ENCODE data around the gene DCAF6.

DCAF6 gene

GRCh38 chr1:167966050-167966449, 29.6 kb downstream of the DCAF6 start:
- Histone ChIP-seq H3K27ac (ENCODE audit: low read length) (no peak overlapping the region), H3K4me3 (ENCODE audit: low read depth in 1 of 2, low read length in 2 of 2) (no peak overlapping the region), H2AFZ (ENCODE audit: low read depth, low read length) (no peak overlapping the region), H3K4me1 (ENCODE audit: insufficient read depth, low read length) (no peaks in the 10 kb centered on the region), H3K79me2 (ENCODE audit: insufficient read depth, low read length) (peaks cover 39% of the 10 kb centered on the region), H3K4me2 (ENCODE audit: insufficient read depth, low read length) (no peak overlapping the region), H3K27me3 (ENCODE audit: insufficient read depth, low read length, poor library complexity) (no peaks in the 10 kb centered on the region), H3K9ac (ENCODE audit: low read depth, low read length) (no peak overlapping the region), H3K36me3 (ENCODE audit: insufficient read depth, low read length) (peaks cover 19% of the 10 kb centered on the region; the same call in 1 of the 2 replicates), H4K20me1 (ENCODE audit: insufficient read depth, low read length) (no peaks in the 10 kb centered on the region), H3K9me3 (ENCODE audit: insufficient read depth, low read length, severe bottlenecking) (no peaks in the 10 kb centered on the region)
- TF ChIP-seq CTCF (IDR thresholded peaks at IDR 0.05; ENCODE audit: borderline replicate concordance, extremely low read depth, low read length, poor library complexity, severe bottlenecking) (no peak), EZH2 (IDR thresholded peaks at IDR 0.05; ENCODE audit: borderline replicate concordance, low read depth, low read length, severe bottlenecking) (no peak)
- DNase-seq (no peak), ATAC-seq (ENCODE audit: insufficient read depth, low read depth) (no peak)

GRCh38 chr1:167968569-167968968, 32.1 kb downstream of the DCAF6 start:
- Histone ChIP-seq H3K4me2 (ENCODE audit: insufficient read depth, low read length) (no peak overlapping the region), H3K4me1 (ENCODE audit: insufficient read depth, low read length) (no peaks in the 10 kb centered on the region), H3K9ac (ENCODE audit: low read depth, low read length) (no peak overlapping the region), H4K20me1 (ENCODE audit: insufficient read depth, low read length) (no peaks in the 10 kb centered on the region), H2AFZ (ENCODE audit: low read depth, low read length) (no peak overlapping the region), H3K9me3 (ENCODE audit: insufficient read depth, low read length, severe bottlenecking) (no peaks in the 10 kb centered on the region), H3K79me2 (ENCODE audit: insufficient read depth, low read length) (peaks cover 20% of the 10 kb centered on the region), H3K4me3 (ENCODE audit: low read depth in 1 of 2, low read length in 2 of 2) (no peak overlapping the region), H3K27ac (ENCODE audit: low read length) (no peak overlapping the region), H3K27me3 (ENCODE audit: insufficient read depth, low read length, poor library complexity) (no peaks in the 10 kb centered on the region), H3K36me3 (ENCODE audit: insufficient read depth, low read length) (peaks cover 30% of the 10 kb centered on the region)
- ATAC-seq (ENCODE audit: insufficient read depth, low read depth) (no peak), DNase-seq (no peak)
- no peak for TF ChIP-seq CTCF (IDR thresholded peaks at IDR 0.05; ENCODE audit: borderline replicate concordance, extremely low read depth, low read length, poor library complexity, severe bottlenecking)
- TF ChIP-seq EZH2 (IDR thresholded peaks at IDR 0.05; ENCODE audit: borderline replicate concordance, low read depth, low read length, severe bottlenecking) = no peak

GRCh38 chr1:167973832-167974231, 37.3 kb downstream of the DCAF6 start:
- Histone ChIP-seq H3K9me3 (ENCODE audit: insufficient read depth, low read length, severe bottlenecking) (no peaks in the 10 kb centered on the region), H4K20me1 (ENCODE audit: insufficient read depth, low read length) (no peaks in the 10 kb centered on the region), H3K27ac (ENCODE audit: low read length) (no peak overlapping the region), H3K4me1 (ENCODE audit: insufficient read depth, low read length) (no peaks in the 10 kb centered on the region), H3K9ac (ENCODE audit: low read depth, low read length) (no peak overlapping the region), H3K79me2 (ENCODE audit: insufficient read depth, low read length) (no peaks in the 10 kb centered on the region), H3K36me3 (ENCODE audit: insufficient read depth, low read length) (peaks cover 38% of the 10 kb centered on the region), H3K4me3 (ENCODE audit: low read depth in 1 of 2, low read length in 2 of 2) (no peak overlapping the region), H3K27me3 (ENCODE audit: insufficient read depth, low read length, poor library complexity) (no peaks in the 10 kb centered on the region), H3K4me2 (ENCODE audit: insufficient read depth, low read length) (no peak overlapping the region), H2AFZ (ENCODE audit: low read depth, low read length) (no peak overlapping the region)
- ATAC-seq (ENCODE audit: insufficient read depth, low read depth) (no peak), DNase-seq (no peak)
- TF ChIP-seq EZH2 (IDR thresholded peaks at IDR 0.05; ENCODE audit: borderline replicate concordance, low read depth, low read length, severe bottlenecking) = no peak
- no peak for TF ChIP-seq CTCF (IDR thresholded peaks at IDR 0.05; ENCODE audit: borderline replicate concordance, extremely low read depth, low read length, poor library complexity, severe bottlenecking)

- H3K27me3 ChIP-seq (ENCODE audit: insufficient read depth, low read length, poor library complexity) = no peaks in the 10 kb centered on the region
- no peaks in the 10 kb centered on the region for H3K4me1 ChIP-seq (ENCODE audit: insufficient read depth, low read length)
- H3K9ac ChIP-seq (ENCODE audit: low read depth, low read length) = no peak overlapping the region
- H3K36me3 ChIP-seq (ENCODE audit: insufficient read depth, low read length) = peaks cover 40% of the 10 kb centered on the region
- H3K27ac ChIP-seq (ENCODE audit: low read length) = no peak overlapping the region
- H2AFZ ChIP-seq (ENCODE audit: low read depth, low read length) = no peak overlapping the region
- H3K79me2 ChIP-seq (ENCODE audit: insufficient read depth, low read length) = no peaks in the 10 kb centered on the region
- TF ChIP-seq CTCF (IDR thresholded peaks at IDR 0.05; ENCODE audit: borderline replicate concordance, extremely low read depth, low read length, poor library complexity, severe bottlenecking) (no peak), EZH2 (IDR thresholded peaks at IDR 0.05; ENCODE audit: borderline replicate concordance, low read depth, low read length, severe bottlenecking) (no peak)
- H4K20me1 ChIP-seq (ENCODE audit: insufficient read depth, low read length) = no peaks in the 10 kb centered on the region
- H3K4me2 ChIP-seq (ENCODE audit: insufficient read depth, low read length) = no peak overlapping the region
- no peak overlapping the region for H3K4me3 ChIP-seq (ENCODE audit: low read depth in 1 of 2, low read length in 2 of 2)
- H3K9me3 ChIP-seq (ENCODE audit: insufficient read depth, low read length, severe bottlenecking) = no peaks in the 10 kb centered on the region
- DNase-seq (no peak), ATAC-seq (ENCODE audit: insufficient read depth, low read depth) (no peak)
These were observed 38.2 kb downstream of the DCAF6 start for GRCh38 chr1:167974698-167975097.
